Coronary artery (tissue), 2 donors: ENCODE measurements around the gene SDK2.

Experiments used
- DNase-seq: peaks from one replicate; pipeline ENCODE4 v3.0.0-alpha.2; 2017; ENCODE audit warnings: low spot score
- H3K27ac ChIP-seq, 2 donors: fragments of 200-600 bp; sonication (generic); one replicate each; pipeline ENCODE4 v1.5.1; 2016 to 2019
- H3K4me3 ChIP-seq: fragments of 200-600 bp; sonication (generic); 2 replicates; pipeline ENCODE4 v1.5.1; 2016; ENCODE audit warnings: mild to moderate bottlenecking, moderate library complexity
- CTCF ChIP-seq: fragments of 200-600 bp; sonication (generic); IDR thresholded peaks from one replicate; pipeline ENCODE4 v1.5.1; 2019; ENCODE audit warnings: antibody characterized with exemption

Gene SDK2

GRCh38 chr17:73340093-73340596, 304.1 kb downstream of the SDK2 start:
- Histone ChIP-seq H3K27ac (peak overlapping the region; percentile 60 to 78), H3K4me3 (no peak overlapping the region)
- no peak for DNase-seq
- no peak for TF ChIP-seq CTCF

GRCh38 chr17:73338566-73339197, 305.6 kb downstream of the SDK2 start:
- Histone ChIP-seq H3K27ac (peak overlapping the region; percentile 54 to 78), H3K4me3 (no peak overlapping the region)
- no peak for TF ChIP-seq CTCF
- DNase-seq: no peak

- no peak for DNase-seq
- Histone ChIP-seq H3K27ac (peak overlapping the region; percentile 54 to 78), H3K4me3 (peak overlapping the region; percentile 54)
- no peak for TF ChIP-seq CTCF
These were observed 306.2 kb downstream of the SDK2 start for GRCh38 chr17:73338050-73338521.

GRCh38 chr17:73337330-73337710, 306.9 kb downstream of the SDK2 start:
- DNase-seq: no peak
- H3K27ac ChIP-seq: peak overlapping the region in 1 of 2 donors; percentile 78
- no peak for TF ChIP-seq CTCF
- no peak overlapping the region for H3K4me3 ChIP-seq

GRCh38 chr17:73336408-73337329, 307.6 kb downstream of the SDK2 start:
- DNase-seq: no peak
- Histone ChIP-seq H3K27ac (peak overlapping the region in 1 of 2 donors; percentile 78), H3K4me3 (no peak overlapping the region)
- no peak for TF ChIP-seq CTCF

GRCh38 chr17:73335591-73336407, 308.4 kb downstream of the SDK2 start:
- DNase-seq: no peak
- no peak for TF ChIP-seq CTCF
- Histone ChIP-seq H3K4me3 (no peak overlapping the region), H3K27ac (peak overlapping the region in 1 of 2 donors; percentile 78)
